Small intestine (tissue), 7 donors: ENCODE measurements around the gene COG8. TPM values are rescaled to one million over a fixed set of nuclear protein-coding genes. Genes with fewer than 3 reads are reported as not detected.

ENCODE experiments used
- DNase-seq, 2 donors: peaks; one replicate each; pipeline versions ENCODE4 v3.0.0 to v3.0.0-alpha.2; 2013
- FAIRE-seq: peaks from 2 replicates; lab custom pipeline; 2012; peaks lifted over from hg19 to GRCh38; lab: Jason Lieb, UNC
- H3K27ac ChIP-seq, 3 donors: one replicate each; pipeline ENCODE4 v1.5.1; 2013; ENCODE audit warnings: low read length in 2 of 3, mild to moderate bottlenecking in 2 of 3, control low read depth in 1 of 3, inconsistent platforms in 1 of 3, low read depth in 1 of 3, moderate library complexity in 1 of 3
- H3K27me3 ChIP-seq, 3 donors: one replicate each; pipeline ENCODE4 v1.6.1; 2013; ENCODE audit warnings: low read length in 3 of 3, inconsistent platforms in 1 of 3; ENCODE audit not compliant: control insufficient read depth in 3 of 3, insufficient read depth in 3 of 3
- H3K36me3 ChIP-seq, 3 donors: one replicate each; pipeline ENCODE4 v1.6.1; 2013; ENCODE audit warnings: low read length in 3 of 3, inconsistent platforms in 1 of 3, low read depth in 1 of 3, mild to moderate bottlenecking in 1 of 3, moderate library complexity in 1 of 3; ENCODE audit not compliant: control insufficient read depth in 3 of 3, insufficient read depth in 2 of 3
- H3K4me1 ChIP-seq, 3 donors: one replicate each; pipeline ENCODE4 v1.6.1; 2013; ENCODE audit warnings: low read length in 2 of 3, inconsistent platforms in 1 of 3, low read depth in 1 of 3, mild to moderate bottlenecking in 1 of 3, moderate library complexity in 1 of 3; ENCODE audit not compliant: control insufficient read depth in 3 of 3, insufficient read depth in 2 of 3
- H3K4me3 ChIP-seq, 3 donors: one replicate each; pipeline ENCODE4 v1.5.1; 2013; ENCODE audit warnings: low read length in 3 of 3, control low read depth in 1 of 3, inconsistent platforms in 1 of 3, low read depth in 1 of 3, mild to moderate bottlenecking in 1 of 3, moderate library complexity in 1 of 3
- H3K9me3 ChIP-seq, 2 donors: one replicate each; pipeline ENCODE4 v1.6.1; 2013; ENCODE audit warnings: low read depth in 1 of 2, low read length in 1 of 2; ENCODE audit not compliant: control insufficient read depth in 2 of 2, insufficient read depth in 1 of 2
- WGBS, 3 donors: extraction: QIAGEN DNeasy Blood & Tissue Kit; methylation state at CpG; one replicate each; pipeline ENCODE4 v1.1.7; 2013; 5-methylcytosine and 5-hydroxymethylcytosine counted together
- polyA plus RNA-seq, 4 donors: library from polyadenylated mRNA; stranded (reverse) in 3 of 4; unstranded in 1 of 4; fragments of 200-250 nt in 3 of 4; fragments of 120-200 nt in 1 of 4; gene quantifications; one replicate each; pipeline versions ENCODE4 v1.2.1 to v1.2.3, GENCODE V29; 2013
- donor health status: healthy with polysubstance abuse.
- donor health status: control.
- donor health status: control.
- donor health status: Bipolar disorder and iron deficiency.
- donor health status: healthy.

COG8 gene
- polyA plus RNA-seq, 4 donors, result 13.0 to 32.9 (median 19.3) TPM

DNA sequence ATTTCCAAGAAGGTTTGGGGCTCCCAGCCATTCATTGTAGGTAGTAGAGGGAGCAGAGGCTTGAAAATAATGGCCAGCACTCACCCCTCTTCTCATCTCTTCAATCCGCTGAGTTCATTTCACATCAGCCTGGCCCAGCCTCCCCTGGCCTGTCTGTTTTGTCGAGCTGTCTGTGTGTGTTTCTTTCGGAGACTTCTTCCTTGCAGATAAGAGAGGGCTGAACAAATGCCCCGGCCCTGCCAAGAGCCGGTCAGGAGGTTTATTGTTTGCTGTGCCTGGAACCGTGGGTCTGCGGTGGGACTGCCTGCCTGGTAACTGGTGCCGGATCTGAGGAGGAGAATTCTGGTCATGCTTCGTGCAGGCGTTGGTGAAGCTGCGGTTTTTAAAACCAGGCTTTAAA, 24.8 kb downstream of the COG8 start:
- FAIRE-seq (no peak), DNase-seq (no peak)
- no peaks in the 10 kb centered on the region for H3K27me3 ChIP-seq
- no peak overlapping the region for H3K27ac ChIP-seq
- H3K36me3 ChIP-seq, result peaks cover 12 to 63% (median 13%) of the 10 kb centered on the region in 3 donors
- H3K4me1 ChIP-seq, result peaks cover 0 to 4% (median 3%) of the 10 kb centered on the region in 3 donors
- no peak overlapping the region for H3K4me3 ChIP-seq
- WGBS, 3 donors, result 84 to 90% (median 84%) methylated on average over 11 of the region's 11 CpGs
- no peaks in the 10 kb centered on the region for H3K9me3 ChIP-seq

DNA sequence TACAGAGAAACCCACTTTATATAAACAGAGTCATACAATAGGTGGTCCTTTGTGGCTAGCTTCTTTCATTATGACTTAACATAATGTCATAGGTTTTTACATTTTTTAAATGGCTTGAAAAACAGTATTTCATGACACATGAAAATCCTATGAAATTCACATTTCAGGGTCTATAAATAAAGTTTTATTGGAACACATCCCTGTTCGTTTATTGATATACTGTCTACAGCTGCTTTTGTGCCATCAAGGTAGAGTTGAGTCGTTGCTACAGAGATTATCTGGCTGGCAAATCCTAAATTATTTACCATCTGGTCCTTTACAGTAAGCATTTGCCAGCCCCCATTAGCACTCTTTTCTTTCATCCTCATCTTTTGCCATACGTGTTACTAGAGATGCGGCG, 25.9 kb downstream of the COG8 start:
- Histone ChIP-seq H3K4me3 (no peak overlapping the region), H3K4me1 (peaks cover 0 to 4% (median 3%) of the 10 kb centered on the region in 3 donors), H3K36me3 (peaks cover 7 to 52% (median 8%) of the 10 kb centered on the region in 3 donors), H3K27me3 (no peaks in the 10 kb centered on the region), H3K9me3 (no peaks in the 10 kb centered on the region), H3K27ac (no peak overlapping the region)
- FAIRE-seq (no peak), DNase-seq (no peak)
- 91 to 96% (median 94%) methylated on average over 5 of the region's 5 CpGs for WGBS, 3 donors

DNA sequence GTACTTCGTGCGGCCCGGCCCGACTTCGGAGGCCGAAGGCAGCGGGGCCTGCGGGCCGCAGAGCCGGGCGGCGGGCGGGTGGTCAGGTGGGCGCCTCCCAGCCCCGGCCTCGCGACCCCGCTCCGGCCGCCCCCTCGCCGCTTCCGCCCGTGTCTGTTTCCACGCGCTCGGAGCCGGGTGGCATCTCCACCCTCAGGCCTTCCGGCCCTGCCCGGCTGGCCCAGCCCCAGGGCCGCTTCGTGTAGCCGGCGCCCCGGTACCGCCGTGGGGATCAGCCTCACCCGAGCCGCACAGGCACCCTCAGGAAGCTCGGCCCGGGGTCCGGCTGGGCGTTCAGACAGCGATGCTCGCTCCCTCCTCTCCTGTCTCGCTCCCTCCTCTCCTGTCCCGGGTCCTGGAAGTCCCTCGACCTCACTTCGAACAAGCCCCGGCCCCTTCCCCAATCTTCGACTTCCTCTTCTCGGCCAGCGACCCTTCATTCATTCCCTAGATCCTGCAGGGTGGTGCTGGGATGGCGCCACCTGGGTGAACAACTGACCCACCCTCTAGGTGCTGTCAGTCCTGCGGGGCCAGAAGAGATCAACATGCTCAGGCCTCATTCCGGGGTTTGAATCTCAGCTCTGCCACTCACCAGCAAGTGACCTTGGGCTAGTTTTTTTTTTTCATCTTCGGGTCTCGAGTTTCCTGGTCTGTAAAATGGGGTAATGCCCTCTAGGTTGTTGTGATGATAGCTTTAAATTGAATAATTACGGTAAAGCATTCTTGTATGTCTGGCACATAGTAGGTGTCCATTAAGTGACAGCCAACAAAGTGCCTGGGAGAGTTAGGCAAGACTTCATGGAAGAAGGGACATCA, 27.6 kb downstream of the COG8 start:
- H3K27me3 ChIP-seq, result no peaks in the 10 kb centered on the region
- H3K4me3 ChIP-seq, result peak overlapping the region; percentile 77 to 95 (median 84)
- H3K9me3 ChIP-seq, result no peaks in the 10 kb centered on the region
- WGBS, 3 donors, result 1% methylated on average over 26 to 59 of the region's 59 CpGs
- peaks cover 4 to 37% (median 8%) of the 10 kb centered on the region in 3 donors for H3K36me3 ChIP-seq
- DNase-seq (peak in 1 of 2 donors; percentile 44), FAIRE-seq (no peak)
- peaks cover 0 to 4% (median 3%) of the 10 kb centered on the region in 3 donors for H3K4me1 ChIP-seq
- peak overlapping the region; percentile 65 to 91 (median 86) for H3K27ac ChIP-seq

DNA sequence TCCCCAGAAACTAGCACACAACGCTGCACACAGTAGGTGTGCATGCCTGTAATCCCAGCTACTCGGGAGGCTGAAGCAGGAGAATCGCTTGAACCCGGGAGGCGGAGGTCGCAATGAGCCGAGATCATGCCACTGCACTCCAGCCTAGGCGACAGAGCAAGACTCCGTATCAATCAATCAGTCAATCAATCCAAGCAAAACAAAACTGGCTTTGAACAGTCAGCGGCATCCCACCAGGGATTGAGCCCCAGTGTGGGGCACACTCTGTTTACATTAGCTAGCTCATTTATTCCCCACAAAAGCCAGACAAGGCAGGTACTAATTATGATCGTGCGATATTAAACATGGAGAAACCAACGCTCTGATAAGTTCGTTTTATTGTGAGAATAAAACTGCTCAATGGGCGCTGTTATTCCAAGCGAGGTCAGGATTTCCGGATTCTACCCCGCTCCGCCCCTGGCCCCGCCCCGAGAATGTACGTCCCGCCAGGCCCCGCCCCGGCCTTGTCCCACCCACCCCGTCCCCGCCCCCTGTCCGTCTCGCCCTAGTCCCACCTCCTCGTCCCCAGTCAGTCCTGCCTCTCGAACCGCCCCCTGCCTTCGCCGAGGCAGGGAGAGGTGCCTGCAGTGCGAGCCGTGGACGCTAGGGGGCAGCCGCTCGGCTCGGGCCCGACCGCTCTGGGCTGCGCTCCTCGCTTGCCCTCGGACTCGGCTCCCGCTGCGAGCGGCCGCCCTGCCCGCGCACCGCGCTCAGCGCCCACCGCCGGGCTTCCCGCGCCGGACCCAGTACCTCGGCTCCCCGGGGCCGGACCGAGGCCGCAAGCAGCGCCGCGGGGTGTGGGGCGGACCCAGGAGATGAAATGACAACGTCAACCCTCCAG, 28.5 kb downstream of the COG8 start, which contains the start of gene VPS4A:
Gene VPS4A (plus strand): TSS at position 698 of the 880 bp plus-strand sequence. CDS start 162 bp downstream, at position 860.
- DNase-seq (peak; percentile 97 to 99), FAIRE-seq (no peak)
- Histone ChIP-seq H3K27ac (peak within 1 kb of the TSS; percentile 68 to 93 (median 86)), H3K36me3 (peaks cover 0 to 28% (median 2%) of the 10 kb centered on the region in 3 donors), H3K9me3 (no peaks in the 10 kb centered on the region), H3K4me3 (peak within 1 kb of the TSS; percentile 77 to 95 (median 84)), H3K4me1 (peaks cover 0 to 4% (median 3%) of the 10 kb centered on the region in 3 donors), H3K27me3 (no peaks in the 10 kb centered on the region)
- 8 to 9% (median 8%) methylated on average over 59 to 70 of the region's 70 CpGs for WGBS, 3 donors

DNA sequence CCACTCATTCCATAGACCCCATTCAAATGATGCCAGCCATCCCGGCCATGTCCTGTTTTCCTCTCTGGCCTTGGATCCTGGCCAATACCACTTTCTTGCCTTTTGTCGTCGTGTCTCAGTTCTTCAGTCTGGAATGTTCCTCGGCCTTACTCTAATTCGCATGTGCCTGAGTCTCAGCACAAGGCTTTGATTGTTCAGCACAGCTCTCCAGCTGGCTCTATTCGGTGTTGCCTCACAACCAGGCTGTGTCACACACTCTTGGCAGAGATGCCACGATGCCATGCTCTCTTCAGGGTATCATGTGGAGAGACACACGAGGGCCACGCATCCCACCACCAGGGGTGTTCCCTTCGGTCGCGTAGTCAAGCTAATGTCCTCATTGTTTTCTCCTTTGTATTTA, 30.0 kb downstream of the COG8 start:
- H3K27ac ChIP-seq, result no peak overlapping the region
- H3K4me3 ChIP-seq, result no peak overlapping the region
- 85 to 94% (median 92%) methylated on average over 12 of the region's 12 CpGs for WGBS, 3 donors
- no peaks in the 10 kb centered on the region for H3K27me3 ChIP-seq
- H3K9me3 ChIP-seq, result no peaks in the 10 kb centered on the region
- H3K4me1 ChIP-seq, result peaks cover 0 to 4% (median 3%) of the 10 kb centered on the region in 3 donors
- no peak for FAIRE-seq
- DNase-seq, result no peak
- H3K36me3 ChIP-seq, result peaks cover 0 to 13% (median 2%) of the 10 kb centered on the region in 3 donors

DNA sequence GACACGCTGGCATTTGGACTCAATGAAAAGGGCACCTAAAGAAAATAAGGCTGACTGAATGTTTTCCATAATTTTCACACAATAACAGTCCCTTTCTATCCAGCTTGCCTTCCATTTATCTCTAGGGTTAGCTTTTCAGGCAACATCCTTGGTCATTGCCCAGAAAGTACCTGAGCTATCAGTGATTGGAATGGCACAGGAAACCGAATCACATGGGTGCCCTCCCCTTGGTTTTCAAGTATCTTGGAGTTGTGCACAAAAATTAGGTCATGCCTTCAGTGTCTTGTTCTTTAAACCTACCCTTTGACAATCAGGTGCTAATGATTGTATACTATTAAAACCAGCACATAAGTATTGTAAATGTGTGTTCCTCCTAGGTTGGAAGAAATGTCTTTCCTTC, 31.5 kb downstream of the COG8 start:
- Histone ChIP-seq H3K4me3 (no peak overlapping the region), H3K27ac (no peak overlapping the region), H3K27me3 (no peaks in the 10 kb centered on the region), H3K4me1 (peaks cover 0 to 4% (median 3%) of the 10 kb centered on the region in 3 donors), H3K36me3 (peaks cover 0 to 2% (median under 1%) of the 10 kb centered on the region in 3 donors), H3K9me3 (no peaks in the 10 kb centered on the region)
- no peak for DNase-seq
- no peak for FAIRE-seq
- 90 to 98% (median 91%) methylated on average over 2 of the region's 2 CpGs for WGBS, 3 donors

DNA sequence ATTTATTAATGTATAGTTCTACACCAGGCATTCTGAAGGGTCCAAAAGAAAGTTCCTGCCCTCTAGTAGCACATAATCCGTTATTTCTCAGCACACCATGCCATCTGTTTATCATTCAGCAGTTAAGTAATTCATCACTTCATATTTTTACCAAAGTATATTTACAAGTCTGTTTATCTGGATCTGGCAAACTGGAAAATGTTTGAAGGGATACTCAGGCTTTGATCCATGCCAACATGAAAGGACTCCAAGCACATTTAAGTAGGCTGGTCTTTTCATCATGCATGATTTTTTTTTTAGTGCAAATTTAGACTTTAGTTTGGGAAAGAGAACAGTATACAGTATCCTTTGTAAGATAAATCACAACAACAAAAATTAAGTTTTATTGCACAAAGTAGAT, 32.3 kb downstream of the COG8 start:
- Histone ChIP-seq H3K27ac (no peak overlapping the region), H3K9me3 (no peaks in the 10 kb centered on the region), H3K4me3 (no peak overlapping the region), H3K27me3 (no peaks in the 10 kb centered on the region), H3K36me3 (peaks cover 0 to 2% (median 0%) of the 10 kb centered on the region in 3 donors), H3K4me1 (peaks cover 0 to under 1% (median under 1%) of the 10 kb centered on the region in 3 donors)
- no peak for FAIRE-seq
- DNase-seq, result no peak
- 75 to 80% (median 76%) methylated on average over 1 of the region's 1 CpG for WGBS, 3 donors

DNA sequence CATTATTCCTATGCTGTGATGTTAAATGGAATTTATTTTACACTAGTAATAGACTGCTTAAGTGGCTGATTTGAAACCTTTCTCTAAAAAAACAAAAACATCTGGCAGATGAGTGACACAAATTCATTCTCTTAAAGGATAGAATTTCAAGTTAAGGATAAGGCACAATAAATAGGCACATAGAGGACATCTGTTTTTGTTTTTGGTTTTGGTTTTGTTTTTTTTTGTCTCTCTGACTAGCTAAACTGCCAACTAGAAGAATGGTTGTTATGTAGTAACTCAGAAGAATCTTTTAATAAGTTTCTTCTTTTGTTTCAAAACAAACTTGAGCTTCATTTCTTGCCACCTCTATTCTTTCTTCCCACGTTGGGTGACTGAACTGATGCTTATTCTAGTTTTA, 33.3 kb downstream of the COG8 start:
- H3K4me1 ChIP-seq, result no peaks in the 10 kb centered on the region
- WGBS, 3 donors, result 73 to 89% (median 88%) methylated on average over 1 of the region's 1 CpG
- DNase-seq (no peak), FAIRE-seq (no peak)
- H3K36me3 ChIP-seq, result peaks cover 3 to 7% (median 4%) of the 10 kb centered on the region in 3 donors
- no peaks in the 10 kb centered on the region for H3K27me3 ChIP-seq
- no peak overlapping the region for H3K4me3 ChIP-seq
- no peaks in the 10 kb centered on the region for H3K9me3 ChIP-seq
- no peak overlapping the region for H3K27ac ChIP-seq
